Neural cell (in vitro differentiated cells): ENCODE data around the gene CTSO. TPM values are rescaled to one million over a fixed set of nuclear protein-coding genes. Genes with fewer than 3 reads are reported as not detected.

Source experiments
- H2AFZ ChIP-seq: fragments of 200-600, 300-800 bp; sonication (generic), shearing (Covaris generic); 2 replicates; pipeline ENCODE4 v1.6.0; 2014; ENCODE audit warnings: low read depth, mild to moderate bottlenecking, antibody characterized with exemption, low read length, moderate library complexity
- H3F3A ChIP-seq: fragments of 200-600 bp; shearing (Covaris generic); 2 replicates; pipeline ENCODE4 v1.6.1; 2016; ENCODE audit warnings: mild to moderate bottlenecking, moderate library complexity, mixed read lengths, antibody characterized with exemption, low read length; ENCODE audit not compliant: insufficient read depth, poor library complexity, severe bottlenecking
- H3K27ac ChIP-seq: fragments of 200-600, 300-800 bp; sonication (generic), shearing (Covaris generic); 2 replicates; pipeline ENCODE4 v1.5.1; 2014; ENCODE audit warnings: mild to moderate bottlenecking, low read length, moderate library complexity
- H3K27me3 ChIP-seq: fragments of 300-800, 200-600 bp; sonication (generic), shearing (Covaris generic); 2 replicates; pipeline ENCODE4 v1.6.0; 2014; ENCODE audit warnings: mild to moderate bottlenecking, low read depth, low read length, moderate library complexity; ENCODE audit not compliant: insufficient read depth
- H3K36me3 ChIP-seq: fragments of 300-800, 200-600 bp; sonication (generic), shearing (Covaris generic); 2 replicates; pipeline ENCODE4 v1.5.1; 2014; ENCODE audit warnings: mild to moderate bottlenecking, antibody characterized with exemption, low read length, moderate library complexity; ENCODE audit not compliant: insufficient read depth
- H3K4me2 ChIP-seq: fragments of 300-800, 200-600 bp; sonication (generic), shearing (Covaris generic); 2 replicates; pipeline ENCODE4 v1.6.0; 2014; ENCODE audit warnings: mild to moderate bottlenecking, low read length
- H3K4me3 ChIP-seq: fragments of 300-800, 200-600 bp; sonication (generic), shearing (Covaris generic); 2 replicates; pipeline ENCODE4 v1.5.1; 2014; ENCODE audit warnings: mild to moderate bottlenecking, low read length, moderate library complexity
- H3K79me2 ChIP-seq: fragments of 200-600 bp; shearing (Covaris generic); replicated peaks from 2 replicates; pipeline ENCODE4 v1.6.0; 2014; ENCODE audit warnings: mild to moderate bottlenecking, low read length, moderate library complexity; ENCODE audit not compliant: insufficient read depth
- H3K9ac ChIP-seq: fragments of 300-800, 200-600 bp; sonication (generic), shearing (Covaris generic); 2 replicates; pipeline ENCODE4 v1.6.1; 2016; ENCODE audit warnings: mild to moderate bottlenecking, low read length, mixed read lengths
- H3K9me2 ChIP-seq: fragments of 200-600 bp; shearing (Covaris generic); 2 replicates; pipeline ENCODE4 v1.6.1; 2016; ENCODE audit warnings: mild to moderate bottlenecking, low read length, mixed read lengths; ENCODE audit not compliant: insufficient read depth
- H3K9me3 ChIP-seq: fragments of 200-600, 300-800 bp; sonication (generic), shearing (Covaris generic); 2 replicates; pipeline ENCODE4 v1.6.1; 2016; ENCODE audit warnings: mild to moderate bottlenecking, mixed run types, low read length, moderate library complexity, mixed read lengths
- H4K20me1 ChIP-seq: fragments of 200-600 bp; shearing (Covaris generic); 2 replicates; pipeline ENCODE4 v1.6.1; 2016; ENCODE audit warnings: mild to moderate bottlenecking, mixed run types; ENCODE audit not compliant: insufficient read depth
- EP300 ChIP-seq: fragments of 450-650 bp; conservative IDR thresholded peaks from 2 replicates; pipeline ENCODE4 v1.6.1; 2014; ENCODE audit warnings: antibody characterized with exemption, mild to moderate bottlenecking, moderate library complexity; ENCODE audit not compliant: poor library complexity, severe bottlenecking
- EZH2 ChIP-seq: fragments of 200-600, 300-800 bp; shearing (Covaris generic), sonication (generic); IDR thresholded peaks from 2 replicates; pipeline ENCODE4 v1.6.1; 2014; ENCODE audit warnings: antibody characterized with exemption, low read length, borderline replicate concordance, mild to moderate bottlenecking; ENCODE audit not compliant: insufficient read depth, poor library complexity, severe bottlenecking
- MXI1 ChIP-seq: fragments of 450-650 bp; conservative IDR thresholded peaks from 2 replicates; pipeline ENCODE4 v1.6.1; 2014; ENCODE audit warnings: antibody characterized with exemption, mild to moderate bottlenecking; ENCODE audit not compliant: poor library complexity, severe bottlenecking
- POLR2AphosphoS5 ChIP-seq: IDR thresholded peaks from 2 replicates; pipeline ENCODE4 v1.6.1; 2012
- RAD21 ChIP-seq: fragments of 450-650 bp; conservative IDR thresholded peaks from 2 replicates; pipeline ENCODE4 v1.6.1; 2014; ENCODE audit warnings: antibody characterized with exemption, mild to moderate bottlenecking, moderate library complexity
- SMC3 ChIP-seq: fragments of 450-650 bp; conservative IDR thresholded peaks from 2 replicates; pipeline ENCODE4 v1.6.1; 2014; ENCODE audit warnings: antibody characterized with exemption, mild to moderate bottlenecking, moderate library complexity; ENCODE audit not compliant: poor library complexity
- TAF1 ChIP-seq: IDR thresholded peaks from 2 replicates; pipeline ENCODE4 v1.6.1; 2012; ENCODE audit warnings: low read depth
- polyA plus RNA-seq: library from polyadenylated mRNA; depleted of rRNA; stranded (reverse); fragments of >200 nt; gene quantifications from 2 replicates; pipeline ENCODE4 v1.2.3, GENCODE V29; 2014
- TF ChIP-seq, protein P1 (sequence below): fragments of 450-650 bp; IDR thresholded peaks from 2 replicates; pipeline ENCODE4 v1.5.1; 2014; ENCODE audit warnings: antibody characterized with exemption, mild to moderate bottlenecking, moderate library complexity; ENCODE audit not compliant: poor library complexity, severe bottlenecking
- TF ChIP-seq, protein P2 (sequence below): IDR thresholded peaks from 2 replicates; pipeline ENCODE4 v1.6.1; 2012; ENCODE audit warnings: borderline replicate concordance

The CTSO gene
- polyA plus RNA-seq, 1 donor from 2014 or later = 0.16 TPM

DNA sequence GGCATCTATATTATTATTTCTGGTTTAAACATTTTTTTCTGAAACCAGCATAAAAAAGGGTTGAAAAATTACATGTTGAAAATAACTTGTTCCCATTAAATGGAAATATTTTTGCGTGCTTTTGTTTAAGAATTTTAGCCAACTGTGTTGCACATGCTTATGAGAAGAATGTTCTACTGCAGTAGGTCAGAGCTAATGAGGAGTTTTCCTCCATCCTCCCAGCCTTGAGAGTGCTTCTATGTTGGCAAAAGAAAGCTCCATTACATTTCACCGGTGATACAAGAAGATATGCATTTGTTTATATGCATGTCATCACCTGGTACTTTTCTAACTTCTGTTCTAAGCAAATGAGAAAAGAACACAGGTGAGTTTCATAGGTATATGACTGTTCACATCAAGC, 63.7 kb downstream of the CTSO start:
- no peak overlapping the region for H3K9ac ChIP-seq
- H3K9me3 ChIP-seq = no peaks in the 10 kb centered on the region
- no peaks in the 10 kb centered on the region for H3F3A ChIP-seq
- H3K27ac ChIP-seq = no peak overlapping the region
- H4K20me1 ChIP-seq = no peaks in the 10 kb centered on the region
- no peaks in the 10 kb centered on the region for H3K79me2 ChIP-seq
- H3K27me3 ChIP-seq = no peaks in the 10 kb centered on the region
- no peak overlapping the region for H3K4me3 ChIP-seq
- no peak overlapping the region for H2AFZ ChIP-seq
- no peaks in the 10 kb centered on the region for H3K36me3 ChIP-seq
- TF ChIP-seq EZH2 (no peak), RAD21 (no peak), MXI1 (no peak), SMC3 (no peak), EP300 (no peak), POLR2AphosphoS5 (no peak), TAF1 (no peak)
- TF ChIP-seq, protein P1, sequence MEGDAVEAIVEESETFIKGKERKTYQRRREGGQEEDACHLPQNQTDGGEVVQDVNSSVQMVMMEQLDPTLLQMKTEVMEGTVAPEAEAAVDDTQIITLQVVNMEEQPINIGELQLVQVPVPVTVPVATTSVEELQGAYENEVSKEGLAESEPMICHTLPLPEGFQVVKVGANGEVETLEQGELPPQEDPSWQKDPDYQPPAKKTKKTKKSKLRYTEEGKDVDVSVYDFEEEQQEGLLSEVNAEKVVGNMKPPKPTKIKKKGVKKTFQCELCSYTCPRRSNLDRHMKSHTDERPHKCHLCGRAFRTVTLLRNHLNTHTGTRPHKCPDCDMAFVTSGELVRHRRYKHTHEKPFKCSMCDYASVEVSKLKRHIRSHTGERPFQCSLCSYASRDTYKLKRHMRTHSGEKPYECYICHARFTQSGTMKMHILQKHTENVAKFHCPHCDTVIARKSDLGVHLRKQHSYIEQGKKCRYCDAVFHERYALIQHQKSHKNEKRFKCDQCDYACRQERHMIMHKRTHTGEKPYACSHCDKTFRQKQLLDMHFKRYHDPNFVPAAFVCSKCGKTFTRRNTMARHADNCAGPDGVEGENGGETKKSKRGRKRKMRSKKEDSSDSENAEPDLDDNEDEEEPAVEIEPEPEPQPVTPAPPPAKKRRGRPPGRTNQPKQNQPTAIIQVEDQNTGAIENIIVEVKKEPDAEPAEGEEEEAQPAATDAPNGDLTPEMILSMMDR = no peak
- TF ChIP-seq, protein P2, sequence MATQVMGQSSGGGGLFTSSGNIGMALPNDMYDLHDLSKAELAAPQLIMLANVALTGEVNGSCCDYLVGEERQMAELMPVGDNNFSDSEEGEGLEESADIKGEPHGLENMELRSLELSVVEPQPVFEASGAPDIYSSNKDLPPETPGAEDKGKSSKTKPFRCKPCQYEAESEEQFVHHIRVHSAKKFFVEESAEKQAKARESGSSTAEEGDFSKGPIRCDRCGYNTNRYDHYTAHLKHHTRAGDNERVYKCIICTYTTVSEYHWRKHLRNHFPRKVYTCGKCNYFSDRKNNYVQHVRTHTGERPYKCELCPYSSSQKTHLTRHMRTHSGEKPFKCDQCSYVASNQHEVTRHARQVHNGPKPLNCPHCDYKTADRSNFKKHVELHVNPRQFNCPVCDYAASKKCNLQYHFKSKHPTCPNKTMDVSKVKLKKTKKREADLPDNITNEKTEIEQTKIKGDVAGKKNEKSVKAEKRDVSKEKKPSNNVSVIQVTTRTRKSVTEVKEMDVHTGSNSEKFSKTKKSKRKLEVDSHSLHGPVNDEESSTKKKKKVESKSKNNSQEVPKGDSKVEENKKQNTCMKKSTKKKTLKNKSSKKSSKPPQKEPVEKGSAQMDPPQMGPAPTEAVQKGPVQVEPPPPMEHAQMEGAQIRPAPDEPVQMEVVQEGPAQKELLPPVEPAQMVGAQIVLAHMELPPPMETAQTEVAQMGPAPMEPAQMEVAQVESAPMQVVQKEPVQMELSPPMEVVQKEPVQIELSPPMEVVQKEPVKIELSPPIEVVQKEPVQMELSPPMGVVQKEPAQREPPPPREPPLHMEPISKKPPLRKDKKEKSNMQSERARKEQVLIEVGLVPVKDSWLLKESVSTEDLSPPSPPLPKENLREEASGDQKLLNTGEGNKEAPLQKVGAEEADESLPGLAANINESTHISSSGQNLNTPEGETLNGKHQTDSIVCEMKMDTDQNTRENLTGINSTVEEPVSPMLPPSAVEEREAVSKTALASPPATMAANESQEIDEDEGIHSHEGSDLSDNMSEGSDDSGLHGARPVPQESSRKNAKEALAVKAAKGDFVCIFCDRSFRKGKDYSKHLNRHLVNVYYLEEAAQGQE = no peak
- no peak overlapping the region for H3K4me2 ChIP-seq
- no peaks in the 10 kb centered on the region for H3K9me2 ChIP-seq

DNA sequence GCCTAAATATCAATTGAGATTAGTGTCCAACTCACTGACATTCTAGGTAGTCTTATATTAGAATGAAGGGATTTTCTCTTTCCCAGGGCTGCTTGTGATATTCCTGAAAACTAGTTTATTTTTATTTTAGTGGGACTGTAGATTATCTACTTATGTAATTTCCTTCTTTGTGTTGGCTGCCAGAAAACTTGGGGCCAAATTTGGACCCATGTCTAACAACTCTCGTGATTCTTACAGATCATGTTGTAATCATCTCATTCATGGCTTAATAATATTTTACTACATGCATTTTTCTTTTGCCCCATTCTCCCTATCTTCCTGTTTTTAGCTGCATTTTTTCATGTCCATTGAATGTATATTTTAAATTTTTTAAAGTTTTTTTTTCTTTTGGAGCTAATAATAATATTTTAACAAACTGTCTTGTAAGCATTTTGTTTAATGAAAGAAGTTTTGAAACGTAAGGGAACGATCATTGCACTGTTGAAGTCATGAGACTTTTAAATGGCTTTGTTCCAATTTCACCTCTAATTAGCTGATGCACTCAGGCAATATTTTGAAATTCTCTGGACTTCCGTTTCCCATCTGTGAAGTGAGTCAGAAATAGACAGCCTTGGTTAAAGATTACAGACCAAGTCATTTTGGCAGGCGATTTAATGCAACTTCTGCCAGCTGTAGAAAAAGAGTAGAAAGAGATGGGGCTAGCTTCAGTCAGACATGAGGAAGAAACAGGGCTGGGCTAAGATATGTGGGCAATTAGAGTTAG, 64.5 kb downstream of the CTSO start:
- Histone ChIP-seq H3K9ac (no peak overlapping the region), H3K36me3 (no peaks in the 10 kb centered on the region), H3K4me3 (no peak overlapping the region), H3K27me3 (no peaks in the 10 kb centered on the region), H3F3A (no peaks in the 10 kb centered on the region), H2AFZ (no peak overlapping the region), H4K20me1 (no peaks in the 10 kb centered on the region), H3K4me2 (no peak overlapping the region), H3K9me3 (no peaks in the 10 kb centered on the region), H3K27ac (no peak overlapping the region), H3K79me2 (no peaks in the 10 kb centered on the region), H3K9me2 (no peaks in the 10 kb centered on the region)
- no peak for TF ChIP-seq TAF1
- TF ChIP-seq SMC3 = no peak
- TF ChIP-seq EZH2 = no peak
- TF ChIP-seq, protein P1 = no peak
- TF ChIP-seq POLR2AphosphoS5 = no peak
- TF ChIP-seq EP300 = no peak
- no peak for TF ChIP-seq RAD21
- TF ChIP-seq, protein P2 = no peak
- TF ChIP-seq MXI1 = no peak
